EH (cell line): Measurements from ENCODE around the gene RCOR1.
"Not testable (repeated sequence)": the region's sequence is repeated elsewhere in the genome, so short reads cannot be mapped to it uniquely, and the experiment has no call there.

Experiments
- DNase-seq: peaks from one replicate; pipeline ENCODE4 v3.0.0-alpha.2; 2015; ENCODE audit warnings: low read depth

Gene RCOR1

GRCh38 chr14:102629808-102630350 lies 37.4 kb downstream of the RCOR1 start:
- DNase-seq = no peak

- DNase-seq = no peak
Measured at GRCh38 chr14:102630405-102630804, 38.0 kb downstream of the RCOR1 start.

GRCh38 chr14:102630881-102631280 lies 38.4 kb downstream of the RCOR1 start:
- no peak for DNase-seq

GRCh38 chr14:102633906-102634595 lies 41.6 kb downstream of the RCOR1 start:
- DNase-seq = no peak

- DNase-seq = not testable (repeated sequence)
Measured at GRCh38 chr14:102639611-102640010, 47.2 kb downstream of the RCOR1 start.

- no peak for DNase-seq
Measured at GRCh38 chr14:102644523-102644922, 52.1 kb downstream of the RCOR1 start.

- DNase-seq = peak; percentile 11
Measured at GRCh38 chr14:102645746-102646440, 53.4 kb downstream of the RCOR1 start.

- peak; percentile 38 for DNase-seq
Measured at GRCh38 chr14:102646615-102647014, 54.2 kb downstream of the RCOR1 start.

GRCh38 chr14:102652194-102652593 lies 59.7 kb downstream of the RCOR1 start:
- DNase-seq = no peak

GRCh38 chr14:102654298-102654697 lies 61.8 kb downstream of the RCOR1 start:
- no peak for DNase-seq

GRCh38 chr14:102655137-102655536 lies 62.7 kb downstream of the RCOR1 start:
- DNase-seq = peak; percentile 67

GRCh38 chr14:102659797-102660196 lies 67.3 kb downstream of the RCOR1 start:
- DNase-seq = peak; percentile 66

- DNase-seq = no peak
Measured at GRCh38 chr14:102661614-102662013, 69.2 kb downstream of the RCOR1 start.

- DNase-seq = no peak
Measured at GRCh38 chr14:102662636-102663430, 70.4 kb downstream of the RCOR1 start.

GRCh38 chr14:102663440-102663839 lies 71.0 kb downstream of the RCOR1 start:
- DNase-seq = no peak

- no peak for DNase-seq
Measured at GRCh38 chr14:102665621-102666020, 73.2 kb downstream of the RCOR1 start.

- peak; percentile 41 for DNase-seq
Measured at GRCh38 chr14:102666635-102667034, 74.2 kb downstream of the RCOR1 start.

- DNase-seq = peak; percentile 8
Measured at GRCh38 chr14:102667703-102668102, 75.3 kb downstream of the RCOR1 start.

GRCh38 chr14:102668291-102668873 lies 75.9 kb downstream of the RCOR1 start:
- no peak for DNase-seq

- DNase-seq = no peak
Measured at GRCh38 chr14:102671410-102671809, 79.0 kb downstream of the RCOR1 start.

GRCh38 chr14:102672410-102672960 lies 80.0 kb downstream of the RCOR1 start:
- DNase-seq = no peak

GRCh38 chr14:102675396-102675795 lies 82.9 kb downstream of the RCOR1 start:
- DNase-seq = peak; percentile 63
